Measurements from ENCODE around the gene SRRD. TPM values are rescaled to one million over a fixed set of nuclear protein-coding genes. Genes with fewer than 3 reads are reported as not detected.

The SRRD gene
- total RNA-seq, 1 experiment from 2014 or later: 25.1 TPM

DNA sequence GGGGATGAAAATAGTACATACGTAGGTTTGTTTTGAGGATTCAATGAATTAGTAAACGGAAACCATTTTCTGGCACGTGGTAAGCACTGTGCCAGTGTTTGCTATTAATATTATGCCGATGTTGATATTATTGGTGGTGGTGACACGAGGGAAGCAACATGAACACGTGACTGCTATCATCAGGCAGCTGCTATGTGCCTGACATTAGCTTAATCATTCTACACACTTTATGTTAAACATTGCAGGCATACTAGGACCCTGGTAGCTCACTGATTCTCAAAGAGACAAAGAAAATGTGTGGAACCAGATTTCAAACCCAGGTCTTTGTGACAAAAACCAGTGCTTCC lies 656 bp downstream of the SRRD start:
- ChIA-PET POLR2A (interaction anchor here (1.2 to 2.2 kb wide), 3 partner anchors 10 to 15 kb away, joined by 4 to 5 read pairs (median 4); no protein-coding TSS in a partner anchor), CTCF (interaction anchor here (1.2 to 4.8 kb wide), 5 partner anchors 19 to 185 kb away, joined by 3 to 17 read pairs (median 7); no protein-coding TSS in a partner anchor)
- Mint-ChIP-seq H3K4me1 (peaks cover 44% of the 10 kb centered on the region), H3K27ac (peak overlapping the region; percentile 94), H3K27me3 (ENCODE audit: low read depth) (no peaks in the 10 kb centered on the region), H3K36me3 (peaks cover 31% of the 10 kb centered on the region), H3K9me3 (no peaks in the 10 kb centered on the region), H3K4me3 (peak overlapping the region; percentile 89)
- TF ChIP-seq JAZF1 (CRISPR knock-in tag; IDR thresholded peaks at IDR 0.05): no peak
- TF ChIP-seq ZNF416 (CRISPR knock-in tag; IDR thresholded peaks at IDR 0.05): no peak
- no peak for TF ChIP-seq FOXP1 (CRISPR knock-in tag; IDR thresholded peaks at IDR 0.05; ENCODE audit: borderline replicate concordance)
- TF ChIP-seq, protein P1, sequence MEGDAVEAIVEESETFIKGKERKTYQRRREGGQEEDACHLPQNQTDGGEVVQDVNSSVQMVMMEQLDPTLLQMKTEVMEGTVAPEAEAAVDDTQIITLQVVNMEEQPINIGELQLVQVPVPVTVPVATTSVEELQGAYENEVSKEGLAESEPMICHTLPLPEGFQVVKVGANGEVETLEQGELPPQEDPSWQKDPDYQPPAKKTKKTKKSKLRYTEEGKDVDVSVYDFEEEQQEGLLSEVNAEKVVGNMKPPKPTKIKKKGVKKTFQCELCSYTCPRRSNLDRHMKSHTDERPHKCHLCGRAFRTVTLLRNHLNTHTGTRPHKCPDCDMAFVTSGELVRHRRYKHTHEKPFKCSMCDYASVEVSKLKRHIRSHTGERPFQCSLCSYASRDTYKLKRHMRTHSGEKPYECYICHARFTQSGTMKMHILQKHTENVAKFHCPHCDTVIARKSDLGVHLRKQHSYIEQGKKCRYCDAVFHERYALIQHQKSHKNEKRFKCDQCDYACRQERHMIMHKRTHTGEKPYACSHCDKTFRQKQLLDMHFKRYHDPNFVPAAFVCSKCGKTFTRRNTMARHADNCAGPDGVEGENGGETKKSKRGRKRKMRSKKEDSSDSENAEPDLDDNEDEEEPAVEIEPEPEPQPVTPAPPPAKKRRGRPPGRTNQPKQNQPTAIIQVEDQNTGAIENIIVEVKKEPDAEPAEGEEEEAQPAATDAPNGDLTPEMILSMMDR (IDR thresholded peaks at IDR 0.05): no peak
- TF ChIP-seq, protein P2, sequence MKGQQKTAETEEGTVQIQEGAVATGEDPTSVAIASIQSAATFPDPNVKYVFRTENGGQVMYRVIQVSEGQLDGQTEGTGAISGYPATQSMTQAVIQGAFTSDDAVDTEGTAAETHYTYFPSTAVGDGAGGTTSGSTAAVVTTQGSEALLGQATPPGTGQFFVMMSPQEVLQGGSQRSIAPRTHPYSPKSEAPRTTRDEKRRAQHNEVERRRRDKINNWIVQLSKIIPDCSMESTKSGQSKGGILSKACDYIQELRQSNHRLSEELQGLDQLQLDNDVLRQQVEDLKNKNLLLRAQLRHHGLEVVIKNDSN (CRISPR knock-in tag; IDR thresholded peaks at IDR 0.05): 0 out of 2 replicates have a peak, but pooled peaks have one; percentile 52
- TF ChIP-seq, protein P3, sequence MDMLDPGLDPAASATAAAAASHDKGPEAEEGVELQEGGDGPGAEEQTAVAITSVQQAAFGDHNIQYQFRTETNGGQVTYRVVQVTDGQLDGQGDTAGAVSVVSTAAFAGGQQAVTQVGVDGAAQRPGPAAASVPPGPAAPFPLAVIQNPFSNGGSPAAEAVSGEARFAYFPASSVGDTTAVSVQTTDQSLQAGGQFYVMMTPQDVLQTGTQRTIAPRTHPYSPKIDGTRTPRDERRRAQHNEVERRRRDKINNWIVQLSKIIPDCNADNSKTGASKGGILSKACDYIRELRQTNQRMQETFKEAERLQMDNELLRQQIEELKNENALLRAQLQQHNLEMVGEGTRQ (CRISPR knock-in tag; IDR thresholded peaks at IDR 0.05): peak; percentile 52
- DNase-seq (ENCODE audit: low spot score) (no peak), ATAC-seq (no peak)

DNA sequence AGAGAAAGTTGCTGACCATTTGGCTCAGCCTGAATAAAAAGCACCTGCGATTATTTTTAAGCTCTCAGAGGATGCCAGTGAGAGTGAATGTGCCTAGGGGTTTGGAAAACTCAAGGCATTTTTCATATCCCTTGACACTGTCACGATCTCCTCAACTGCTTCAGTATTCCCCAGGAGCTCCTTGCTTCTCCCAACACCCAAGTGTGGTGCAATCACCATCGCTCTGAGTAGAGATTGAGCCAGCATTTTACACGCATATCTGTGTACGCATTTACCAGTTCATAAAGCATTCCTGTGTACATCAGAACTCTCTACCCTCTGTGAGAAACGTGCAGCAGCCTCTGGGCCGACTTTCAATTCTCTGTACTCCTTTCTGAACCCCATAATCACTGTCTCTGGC lies 1.3 kb downstream of the SRRD start:
- ATAC-seq: no peak
- H3K9me3 Mint-ChIP-seq: no peaks in the 10 kb centered on the region
- ChIA-PET CTCF (interaction anchor here (1.2 to 4.8 kb wide), 4 partner anchors 18 to 185 kb away, joined by 3 to 17 read pairs (median 6); no protein-coding TSS in a partner anchor), POLR2A (interaction anchor here (0.5 to 2.2 kb wide), 2 partner anchors 14 to 791 kb away, joined by 3 to 5 read pairs; no protein-coding TSS in a partner anchor)
- H3K4me3 Mint-ChIP-seq: peak overlapping the region; percentile 89
- H3K4me1 Mint-ChIP-seq: peaks cover 37% of the 10 kb centered on the region
- H3K36me3 Mint-ChIP-seq: peaks cover 32% of the 10 kb centered on the region
- H3K27ac Mint-ChIP-seq: no peak overlapping the region
- TF ChIP-seq, protein P4, sequence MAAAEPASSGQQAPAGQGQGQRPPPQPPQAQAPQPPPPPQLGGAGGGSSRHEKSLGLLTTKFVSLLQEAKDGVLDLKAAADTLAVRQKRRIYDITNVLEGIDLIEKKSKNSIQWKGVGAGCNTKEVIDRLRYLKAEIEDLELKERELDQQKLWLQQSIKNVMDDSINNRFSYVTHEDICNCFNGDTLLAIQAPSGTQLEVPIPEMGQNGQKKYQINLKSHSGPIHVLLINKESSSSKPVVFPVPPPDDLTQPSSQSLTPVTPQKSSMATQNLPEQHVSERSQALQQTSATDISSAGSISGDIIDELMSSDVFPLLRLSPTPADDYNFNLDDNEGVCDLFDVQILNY (CRISPR knock-in tag; IDR thresholded peaks at IDR 0.05): no peak
- no peak for TF ChIP-seq TEAD1 (CRISPR knock-in tag; IDR thresholded peaks at IDR 0.05)
- TF ChIP-seq, protein P5, sequence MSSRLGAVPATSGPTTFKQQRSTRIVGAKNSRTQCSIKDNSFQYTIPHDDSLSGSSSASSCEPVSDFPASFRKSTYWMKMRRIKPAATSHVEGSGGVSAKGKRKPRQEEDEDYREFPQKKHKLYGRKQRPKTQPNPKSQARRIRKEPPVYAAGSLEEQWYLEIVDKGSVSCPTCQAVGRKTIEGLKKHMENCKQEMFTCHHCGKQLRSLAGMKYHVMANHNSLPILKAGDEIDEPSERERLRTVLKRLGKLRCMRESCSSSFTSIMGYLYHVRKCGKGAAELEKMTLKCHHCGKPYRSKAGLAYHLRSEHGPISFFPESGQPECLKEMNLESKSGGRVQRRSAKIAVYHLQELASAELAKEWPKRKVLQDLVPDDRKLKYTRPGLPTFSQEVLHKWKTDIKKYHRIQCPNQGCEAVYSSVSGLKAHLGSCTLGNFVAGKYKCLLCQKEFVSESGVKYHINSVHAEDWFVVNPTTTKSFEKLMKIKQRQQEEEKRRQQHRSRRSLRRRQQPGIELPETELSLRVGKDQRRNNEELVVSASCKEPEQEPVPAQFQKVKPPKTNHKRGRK (CRISPR knock-in tag; IDR thresholded peaks at IDR 0.05; ENCODE audit: borderline replicate concordance): no peak
- TF ChIP-seq SMAD3 (CRISPR knock-in tag; IDR thresholded peaks at IDR 0.05; ENCODE audit: borderline replicate concordance): no peak
- TF ChIP-seq NFATC4 (CRISPR knock-in tag; IDR thresholded peaks at IDR 0.05): no peak
- TF ChIP-seq, protein P6, sequence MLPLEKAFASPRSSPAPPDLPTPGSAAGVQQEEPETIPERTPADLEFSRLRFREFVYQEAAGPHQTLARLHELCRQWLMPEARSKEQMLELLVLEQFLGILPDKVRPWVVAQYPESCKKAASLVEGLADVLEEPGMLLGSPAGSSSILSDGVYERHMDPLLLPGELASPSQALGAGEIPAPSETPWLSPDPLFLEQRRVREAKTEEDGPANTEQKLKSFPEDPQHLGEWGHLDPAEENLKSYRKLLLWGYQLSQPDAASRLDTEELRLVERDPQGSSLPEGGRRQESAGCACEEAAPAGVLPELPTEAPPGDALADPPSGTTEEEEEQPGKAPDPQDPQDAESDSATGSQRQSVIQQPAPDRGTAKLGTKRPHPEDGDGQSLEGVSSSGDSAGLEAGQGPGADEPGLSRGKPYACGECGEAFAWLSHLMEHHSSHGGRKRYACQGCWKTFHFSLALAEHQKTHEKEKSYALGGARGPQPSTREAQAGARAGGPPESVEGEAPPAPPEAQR (CRISPR knock-in tag; IDR thresholded peaks at IDR 0.05): no peak
- TF ChIP-seq, protein P2 (CRISPR knock-in tag; IDR thresholded peaks at IDR 0.05): no peak
- no peaks in the 10 kb centered on the region for H3K27me3 Mint-ChIP-seq (ENCODE audit: low read depth)
- no peak for DNase-seq (ENCODE audit: low spot score)
